HEK293T (cell line): ENCODE results near the gene MVB12B.

ENCODE experiments used
- ARNT ChIP-seq: fragments of 450-650 bp; IDR thresholded peaks from 2 replicates; pipeline ENCODE4 v1.6.1; 2017; ENCODE audit warnings: mild to moderate bottlenecking
- BHLHE40 ChIP-seq: fragments of 450-650 bp; IDR thresholded peaks from 2 replicates; pipeline ENCODE4 v1.6.1; 2016; ENCODE audit warnings: mild to moderate bottlenecking, moderate library complexity, borderline replicate concordance
- ELF4 ChIP-seq: fragments of 450-650 bp; IDR thresholded peaks from 2 replicates; pipeline ENCODE4 v1.6.1; 2017; ENCODE audit warnings: antibody characterized with exemption
- FOXA1 ChIP-seq: fragments of 450-650 bp; IDR thresholded peaks from 2 replicates; pipeline ENCODE4 v1.6.1; 2016; ENCODE audit warnings: mild to moderate bottlenecking
- LEF1 ChIP-seq: fragments of 450-650 bp; IDR thresholded peaks from 2 replicates; pipeline ENCODE4 v1.6.1; 2017; ENCODE audit warnings: mild to moderate bottlenecking, borderline replicate concordance
- PKNOX1 ChIP-seq: fragments of 450-650 bp; IDR thresholded peaks from 2 replicates; pipeline ENCODE4 v1.6.1; 2016

- TF ChIP-seq FOXA1 (no peak), LEF1 (no peak), BHLHE40 (no peak), ARNT (no peak), PKNOX1 (no peak), ELF4 (no peak)
Observed at GRCh38 chr9:126373241-126373640, 46.6 kb downstream of the MVB12B start.
